OCI-LY1 (cell line): ENCODE results near the gene ROMO1.
"Not testable (repeated sequence)": the region's sequence is repeated elsewhere in the genome, so short reads cannot be mapped to it uniquely, and the experiment has no call there.

Source experiments
- H2AFZ ChIP-seq: fragments of 200-600 bp; sonication (generic), shearing (Covaris generic); 2 replicates; pipeline ENCODE4 v1.6.0; 2014; ENCODE audit warnings: antibody characterized with exemption, mild to moderate bottlenecking, low read length
- H3F3A ChIP-seq: fragments of 200-600 bp; sonication (generic), shearing (Covaris generic); 2 replicates; pipeline ENCODE4 v1.6.0; 2014; ENCODE audit warnings: mild to moderate bottlenecking, antibody characterized with exemption, low read length, moderate library complexity; ENCODE audit not compliant: insufficient read depth
- H3K27ac ChIP-seq: fragments of 200-600 bp; sonication (generic); 2 replicates; pipeline ENCODE4 v1.5.1; 2014; ENCODE audit warnings: low read length, mixed run types, mild to moderate bottlenecking, low read depth; ENCODE audit not compliant: poor library complexity, severe bottlenecking
- H3K27me3 ChIP-seq: fragments of 200-600 bp; sonication (generic); 2 replicates; pipeline ENCODE4 v1.6.0; 2014; ENCODE audit warnings: antibody characterized with exemption, mild to moderate bottlenecking, low read length, moderate library complexity; ENCODE audit not compliant: insufficient read depth
- H3K36me3 ChIP-seq: fragments of 200-600 bp; sonication (generic); 2 replicates; pipeline ENCODE4 v1.6.1; 2014; ENCODE audit warnings: mild to moderate bottlenecking, antibody characterized with exemption, low read length, moderate library complexity, mixed read lengths; ENCODE audit not compliant: insufficient read depth
- H3K4me1 ChIP-seq: fragments of 200-600 bp; sonication (generic); 2 replicates; pipeline ENCODE4 v1.5.1; 2014; ENCODE audit warnings: mild to moderate bottlenecking, low read length, moderate library complexity; ENCODE audit not compliant: insufficient read depth, severe bottlenecking
- H3K4me2 ChIP-seq: fragments of 200-600 bp; sonication (generic), shearing (Covaris generic); 2 replicates; pipeline ENCODE4 v1.6.1; 2014; ENCODE audit warnings: low read length
- H3K4me3 ChIP-seq: fragments of 200-600 bp; sonication (generic); 2 replicates; pipeline ENCODE4 v1.5.1; 2014; ENCODE audit warnings: low read length, low read depth, mild to moderate bottlenecking, mixed read lengths; ENCODE audit not compliant: poor library complexity, severe bottlenecking
- H3K79me2 ChIP-seq: fragments of 200-600 bp; shearing (Covaris generic); 2 replicates; pipeline ENCODE4 v1.6.1; 2016; ENCODE audit warnings: mixed run types, low read length, mixed read lengths; ENCODE audit not compliant: insufficient read depth
- H3K9ac ChIP-seq: fragments of 200-600 bp; sonication (generic), shearing (Covaris generic); 2 replicates; pipeline ENCODE4 v1.6.1; 2014; ENCODE audit warnings: mild to moderate bottlenecking, low read length, mixed read lengths
- H3K9me2 ChIP-seq: fragments of 200-600 bp; sonication (generic), shearing (Covaris generic); 2 replicates; pipeline ENCODE4 v1.6.1; 2014; ENCODE audit warnings: low read depth, mild to moderate bottlenecking, low read length, mixed read lengths
- H3K9me3 ChIP-seq: fragments of 200-600 bp; shearing (Covaris generic); 2 replicates; pipeline ENCODE4 v1.6.1; 2014; ENCODE audit warnings: low read length, mixed read lengths
- H4K20me1 ChIP-seq: fragments of 200-600 bp; sonication (generic), shearing (Covaris generic); 2 replicates; pipeline ENCODE4 v1.6.0; 2016; ENCODE audit warnings: mild to moderate bottlenecking, low read length; ENCODE audit not compliant: insufficient read depth
- CTCF ChIP-seq: fragments of 200-600 bp; sonication (generic), shearing (Covaris generic); IDR thresholded peaks from 2 replicates; pipeline ENCODE4 v1.5.1; 2017; ENCODE audit warnings: mild to moderate bottlenecking, antibody characterized with exemption, low read length, moderate library complexity, mixed read lengths
- EZH2 ChIP-seq: fragments of 200-600 bp; sonication (generic), shearing (Covaris generic); IDR thresholded peaks from 2 replicates; pipeline ENCODE4 v1.8.0; 2017; ENCODE audit warnings: borderline replicate concordance, mixed run types, mild to moderate bottlenecking, antibody characterized with exemption, low read length, moderate library complexity, mixed read lengths

The ROMO1 gene

GRCh38 chr20:35714127-35714526 is 14.9 kb downstream of the ROMO1 start:
- Histone ChIP-seq H3K9ac (no peak overlapping the region), H3K4me2 (no peak overlapping the region), H2AFZ (no peak overlapping the region), H3K4me1 (no peaks in the 10 kb centered on the region), H3K27ac (no peak overlapping the region), H3F3A (peaks cover 16% of the 10 kb centered on the region; the same call in 1 of the 2 replicates), H4K20me1 (peaks cover 11% of the 10 kb centered on the region; the same call in 1 of the 2 replicates), H3K9me3 (no peaks in the 10 kb centered on the region), H3K4me3 (no peak overlapping the region), H3K27me3 (no peaks in the 10 kb centered on the region), H3K36me3 (peaks cover 98% of the 10 kb centered on the region), H3K79me2 (peaks cover 33% of the 10 kb centered on the region), H3K9me2 (no peaks in the 10 kb centered on the region)
- no peak for TF ChIP-seq EZH2
- TF ChIP-seq CTCF, result no peak

- Histone ChIP-seq H3K4me3 (no peak overlapping the region), H4K20me1 (0 out of 2 replicates have a peak, but pooled peaks cover 3% of the 10 kb centered on the region), H3F3A (peaks cover 11% of the 10 kb centered on the region; the same call in 1 of the 2 replicates)
Measured at GRCh38 chr20:35715652-35716051, 16.4 kb downstream of the ROMO1 start.

DNA sequence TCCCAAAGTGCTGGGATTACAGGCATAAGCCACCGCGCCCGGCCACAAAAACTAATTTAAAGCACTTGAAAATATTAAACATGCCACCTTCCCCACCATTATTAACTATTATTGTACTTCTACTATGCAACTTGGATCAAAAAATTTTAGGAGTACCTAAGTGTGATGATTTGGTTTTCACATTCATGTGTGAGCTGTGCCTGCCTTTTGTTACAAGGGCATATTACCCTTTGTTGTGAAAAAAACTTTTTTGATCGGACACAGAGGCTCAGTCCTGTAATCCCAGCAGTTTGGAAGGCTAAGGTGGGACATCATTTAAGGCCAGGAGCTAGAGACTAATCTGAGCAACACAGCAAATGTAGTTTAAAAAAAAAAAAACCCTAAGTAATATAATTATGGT is 17.1 kb downstream of the ROMO1 start:
- peaks cover 12% of the 10 kb centered on the region; the same call in 1 of the 2 replicates for H3F3A ChIP-seq

More at GRCh38 chr20:35715652-35716051, 16.4 kb downstream of the ROMO1 start:
- Histone ChIP-seq H3K27ac (no peak overlapping the region), H3K9me3 (no peaks in the 10 kb centered on the region), H3K9me2 (no peaks in the 10 kb centered on the region), H3K79me2 (peaks cover 27% of the 10 kb centered on the region), H2AFZ (no peak overlapping the region), H3K4me2 (no peak overlapping the region), H3K36me3 (peaks cover 98% of the 10 kb centered on the region), H3K9ac (no peak overlapping the region), H3K4me1 (no peaks in the 10 kb centered on the region), H3K27me3 (no peaks in the 10 kb centered on the region)
- TF ChIP-seq CTCF (no peak), EZH2 (no peak)

DNA sequence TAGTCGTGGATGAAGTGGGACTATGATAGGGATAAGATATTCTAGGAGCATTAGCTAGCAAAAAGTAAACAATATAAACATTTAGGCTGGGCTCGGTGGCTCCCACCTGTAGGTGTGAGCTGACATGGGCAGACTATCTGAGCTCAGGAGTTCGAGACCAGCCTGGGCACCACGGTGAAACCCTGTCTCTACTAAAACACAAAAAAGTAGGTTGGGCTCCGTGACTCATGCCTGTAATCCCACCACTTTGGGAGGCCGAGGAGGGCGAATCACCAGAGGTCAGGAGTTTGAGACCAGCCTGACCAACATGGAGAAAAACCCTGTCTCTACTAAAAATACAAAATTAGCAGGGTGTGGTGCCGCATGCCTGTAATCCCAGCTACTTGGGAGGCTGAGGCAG is 19.1 kb downstream of the ROMO1 start:
- H3K27ac ChIP-seq, H3K4me2 ChIP-seq, H3K4me3 ChIP-seq, H3K4me1 ChIP-seq, H3K9me2 ChIP-seq, H3K9ac ChIP-seq, H3K27me3 ChIP-seq, H3K9me3 ChIP-seq, H2AFZ ChIP-seq, H4K20me1 ChIP-seq: not testable (repeated sequence)
- Histone ChIP-seq H3K36me3 (peaks cover 98% of the 10 kb centered on the region), H3F3A (peaks cover 12% of the 10 kb centered on the region; the same call in 1 of the 2 replicates), H3K79me2 (peaks cover 16% of the 10 kb centered on the region)

More for the DNA sequence above, 17.1 kb downstream of the ROMO1 start:
- Histone ChIP-seq H3K9me2 (no peaks in the 10 kb centered on the region), H3K4me3 (no peak overlapping the region), H4K20me1 (no peaks in the 10 kb centered on the region), H3K9ac (no peak overlapping the region), H3K36me3 (peaks cover 98% of the 10 kb centered on the region), H2AFZ (no peak overlapping the region), H3K79me2 (peaks cover 24% of the 10 kb centered on the region), H3K4me2 (no peak overlapping the region), H3K27ac (no peak overlapping the region), H3K27me3 (no peaks in the 10 kb centered on the region), H3K9me3 (no peaks in the 10 kb centered on the region), H3K4me1 (no peaks in the 10 kb centered on the region)
- no peak for TF ChIP-seq EZH2
- no peak for TF ChIP-seq CTCF
